WTC11 (cell line): Measurements from ENCODE around the gene ASZ1. TPM values are rescaled to one million over a fixed set of nuclear protein-coding genes. Genes with fewer than 3 reads are reported as not detected.

ENCODE experiments used
- ATAC-seq: fragments of 200-7000 bp; cut with Tn5 transposase; 2 replicates; pipeline ENCODE4 v1.10.0; 2021; ENCODE audit warnings: mild to moderate bottlenecking, moderate library complexity
- CTCF ChIA-PET: fragments of 300-600 bp; sonication (Branson Sonifier 250); formaldehyde crosslinking; loops from one replicate; lab custom pipeline; 2021; ENCODE audit warnings: antibody characterized with exemption; lab: Charles Lee
- POLR2A ChIA-PET: fragments of 350-600 bp; sonication (Branson Sonifier 250); formaldehyde crosslinking; loops from one replicate; lab custom pipeline; 2021; ENCODE audit warnings: antibody characterized with exemption; lab: Charles Lee
- DNase-seq: peaks from one replicate; pipeline ENCODE4 v3.0.0; 2021; ENCODE audit warnings: low spot score
- H3K27ac Mint-ChIP-seq: 2 replicates; pipeline ENCODE4 v1.8.0; 2021; ENCODE audit warnings: mixed read lengths
- H3K27me3 Mint-ChIP-seq: 2 replicates; pipeline ENCODE4 v1.8.0; 2021; ENCODE audit warnings: low read depth, mild to moderate bottlenecking, moderate library complexity, mixed read lengths
- H3K36me3 Mint-ChIP-seq: 2 replicates; pipeline ENCODE4 v1.8.0; 2021; ENCODE audit warnings: mixed read lengths
- H3K4me1 Mint-ChIP-seq: 2 replicates; pipeline ENCODE4 v1.8.0; 2022; ENCODE audit warnings: mixed read lengths
- H3K4me3 Mint-ChIP-seq: 2 replicates; pipeline ENCODE4 v1.8.0; 2021; ENCODE audit warnings: mild to moderate bottlenecking, moderate library complexity, mixed read lengths
- H3K9me3 Mint-ChIP-seq: 2 replicates; pipeline ENCODE4 v1.8.0; 2021; ENCODE audit warnings: mixed read lengths
- FOXJ3 ChIP-seq: sonication (generic); formaldehyde crosslinking; IDR thresholded peaks from 2 replicates; pipeline ENCODE4 v1.9.0; 2021; ENCODE audit warnings: missing genetic modification reagents, mild to moderate bottlenecking, borderline replicate concordance
- JUN ChIP-seq: sonication (generic); formaldehyde crosslinking; IDR thresholded peaks from 2 replicates; pipeline ENCODE4 v1.8.0; 2023; ENCODE audit warnings: mild to moderate bottlenecking, missing genetic modification reagents
- NFATC4 ChIP-seq: fragments of 250-450 bp; sonication (Bioruptor Pico); IDR thresholded peaks from 2 replicates; pipeline ENCODE4 v1.9.0; 2021; ENCODE audit warnings: mild to moderate bottlenecking
- NR2C2 ChIP-seq: sonication (generic); formaldehyde crosslinking; IDR thresholded peaks from 2 replicates; pipeline ENCODE4 v1.8.0; 2022; ENCODE audit warnings: mild to moderate bottlenecking, missing genetic modification reagents
- NR3C1 ChIP-seq: sonication (generic); formaldehyde crosslinking; conservative IDR thresholded peaks from 2 replicates; pipeline ENCODE4 v1.8.1; 2023; ENCODE audit warnings: low read depth, mild to moderate bottlenecking, missing genetic modification reagents
- OVOL2 ChIP-seq: fragments of 250-450 bp; sonication (Bioruptor Pico); IDR thresholded peaks from 2 replicates; pipeline ENCODE4 v1.9.0; 2021; ENCODE audit warnings: mild to moderate bottlenecking, borderline replicate concordance
- PREB ChIP-seq: sonication (generic); formaldehyde crosslinking; IDR thresholded peaks from 2 replicates; pipeline ENCODE4 v1.8.1; 2022; ENCODE audit warnings: mild to moderate bottlenecking, missing genetic modification reagents, moderate library complexity, borderline replicate concordance
- RORB ChIP-seq: fragments of 250-450 bp; sonication (Bioruptor Pico); IDR thresholded peaks from 2 replicates; pipeline ENCODE4 v1.9.0; 2021; ENCODE audit warnings: mild to moderate bottlenecking
- SMAD4 ChIP-seq: sonication (generic); formaldehyde crosslinking; IDR thresholded peaks from 2 replicates; pipeline ENCODE4 v1.8.0; 2022; ENCODE audit warnings: mild to moderate bottlenecking, missing genetic modification reagents
- TP53 ChIP-seq: sonication (generic); formaldehyde crosslinking; IDR thresholded peaks from 2 replicates; pipeline ENCODE4 v1.8.1; 2023; ENCODE audit warnings: mild to moderate bottlenecking, missing genetic modification reagents
- ZNF219 ChIP-seq: sonication (generic); formaldehyde crosslinking; IDR thresholded peaks from 2 replicates; pipeline ENCODE4 v1.8.0; 2023; ENCODE audit warnings: missing genetic modification reagents, mild to moderate bottlenecking, borderline replicate concordance
- total RNA-seq: library from RNA; stranded (reverse); gene quantifications from 3 replicates; pipeline ENCODE4 v1.2.3, GENCODE V29; 2021
- TF ChIP-seq, protein P1 (sequence below): sonication (generic); formaldehyde crosslinking; IDR thresholded peaks from 2 replicates; pipeline ENCODE4 v1.8.1; 2022; ENCODE audit warnings: mild to moderate bottlenecking, moderate library complexity, missing genetic modification reagents
- TF ChIP-seq, protein P2 (sequence below): sonication (generic); formaldehyde crosslinking; conservative IDR thresholded peaks from 2 replicates; pipeline ENCODE4 v1.8.1; 2023; ENCODE audit warnings: mild to moderate bottlenecking, low read depth, missing genetic modification reagents, moderate library complexity
- TF ChIP-seq, protein P3 (sequence below): fragments of 200-600 bp; IDR thresholded peaks from 2 replicates; pipeline ENCODE4 v1.8.0; 2022; ENCODE audit warnings: antibody characterized with exemption
- TF ChIP-seq, protein P4 (sequence below): sonication (generic); formaldehyde crosslinking; IDR thresholded peaks from 2 replicates; pipeline ENCODE4 v1.8.0; 2023; ENCODE audit warnings: missing genetic modification reagents, mild to moderate bottlenecking, borderline replicate concordance
- TF ChIP-seq, protein P5 (sequence below): fragments of 250-450 bp; sonication (Bioruptor Pico); IDR thresholded peaks from 2 replicates; pipeline ENCODE4 v2.1.2; 2022; ENCODE audit warnings: mild to moderate bottlenecking, moderate library complexity
- TF ChIP-seq, protein P6 (sequence below): fragments of 250-450 bp; sonication (Bioruptor Pico); IDR thresholded peaks from 2 replicates; pipeline ENCODE4 v1.9.0; 2021; ENCODE audit warnings: moderate library complexity, mild to moderate bottlenecking, inconsistent platforms, borderline replicate concordance
- TF ChIP-seq, protein P7 (sequence below): sonication (generic); formaldehyde crosslinking; IDR thresholded peaks from 2 replicates; pipeline ENCODE4 v1.8.1; 2023; ENCODE audit warnings: mild to moderate bottlenecking, missing genetic modification reagents, moderate library complexity

The ASZ1 gene
- total RNA-seq, 1 experiment from 2014 or later, result not detected

GRCh38 chr7:117383483-117384189, 43.7 kb downstream of the ASZ1 start:
- Mint-ChIP-seq H3K9me3 (peaks cover 3% of the 10 kb centered on the region), H3K4me1 (no peaks in the 10 kb centered on the region), H3K4me3 (no peak overlapping the region), H3K27me3 (no peaks in the 10 kb centered on the region), H3K36me3 (no peaks in the 10 kb centered on the region), H3K27ac (no peak overlapping the region)
- ChIA-PET CTCF (interaction anchor here (1.2 kb wide), 1 partner anchor 171 kb away, joined by 4 read pairs; no protein-coding TSS in a partner anchor), POLR2A (no interaction called here)
- DNase-seq, result no peak
- no peak for ATAC-seq
- no peak for TF ChIP-seq NFATC4 (CRISPR knock-in tag)
- no peak for TF ChIP-seq ZNF219 (CRISPR knock-in tag)
- TF ChIP-seq, protein P1, sequence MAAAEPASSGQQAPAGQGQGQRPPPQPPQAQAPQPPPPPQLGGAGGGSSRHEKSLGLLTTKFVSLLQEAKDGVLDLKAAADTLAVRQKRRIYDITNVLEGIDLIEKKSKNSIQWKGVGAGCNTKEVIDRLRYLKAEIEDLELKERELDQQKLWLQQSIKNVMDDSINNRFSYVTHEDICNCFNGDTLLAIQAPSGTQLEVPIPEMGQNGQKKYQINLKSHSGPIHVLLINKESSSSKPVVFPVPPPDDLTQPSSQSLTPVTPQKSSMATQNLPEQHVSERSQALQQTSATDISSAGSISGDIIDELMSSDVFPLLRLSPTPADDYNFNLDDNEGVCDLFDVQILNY (CRISPR knock-in tag), result no peak
- TF ChIP-seq SMAD4 (CRISPR knock-in tag), result no peak
- no peak for TF ChIP-seq RORB
- TF ChIP-seq, protein P2, sequence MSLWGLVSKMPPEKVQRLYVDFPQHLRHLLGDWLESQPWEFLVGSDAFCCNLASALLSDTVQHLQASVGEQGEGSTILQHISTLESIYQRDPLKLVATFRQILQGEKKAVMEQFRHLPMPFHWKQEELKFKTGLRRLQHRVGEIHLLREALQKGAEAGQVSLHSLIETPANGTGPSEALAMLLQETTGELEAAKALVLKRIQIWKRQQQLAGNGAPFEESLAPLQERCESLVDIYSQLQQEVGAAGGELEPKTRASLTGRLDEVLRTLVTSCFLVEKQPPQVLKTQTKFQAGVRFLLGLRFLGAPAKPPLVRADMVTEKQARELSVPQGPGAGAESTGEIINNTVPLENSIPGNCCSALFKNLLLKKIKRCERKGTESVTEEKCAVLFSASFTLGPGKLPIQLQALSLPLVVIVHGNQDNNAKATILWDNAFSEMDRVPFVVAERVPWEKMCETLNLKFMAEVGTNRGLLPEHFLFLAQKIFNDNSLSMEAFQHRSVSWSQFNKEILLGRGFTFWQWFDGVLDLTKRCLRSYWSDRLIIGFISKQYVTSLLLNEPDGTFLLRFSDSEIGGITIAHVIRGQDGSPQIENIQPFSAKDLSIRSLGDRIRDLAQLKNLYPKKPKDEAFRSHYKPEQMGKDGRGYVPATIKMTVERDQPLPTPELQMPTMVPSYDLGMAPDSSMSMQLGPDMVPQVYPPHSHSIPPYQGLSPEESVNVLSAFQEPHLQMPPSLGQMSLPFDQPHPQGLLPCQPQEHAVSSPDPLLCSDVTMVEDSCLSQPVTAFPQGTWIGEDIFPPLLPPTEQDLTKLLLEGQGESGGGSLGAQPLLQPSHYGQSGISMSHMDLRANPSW, result no peak

GRCh38 chr7:117383046-117383445, 44.2 kb downstream of the ASZ1 start:
- no peaks in the 10 kb centered on the region for H3K27me3 Mint-ChIP-seq
- POLR2A ChIA-PET, result no interaction called here
- no peak overlapping the region for H3K4me3 Mint-ChIP-seq
- CTCF ChIA-PET, result no interaction called here
- H3K4me1 Mint-ChIP-seq, result no peaks in the 10 kb centered on the region
- ATAC-seq (no peak), DNase-seq (no peak)
- H3K36me3 Mint-ChIP-seq, result no peaks in the 10 kb centered on the region
- no peak overlapping the region for H3K27ac Mint-ChIP-seq
- H3K9me3 Mint-ChIP-seq, result no peaks in the 10 kb centered on the region
- TF ChIP-seq PREB (CRISPR knock-in tag) (no peak), OVOL2 (CRISPR knock-in tag) (no peak), TP53 (CRISPR knock-in tag) (no peak), NR2C2 (no peak), NR3C1 (CRISPR knock-in tag) (no peak), JUN (CRISPR knock-in tag) (no peak), FOXJ3 (CRISPR knock-in tag) (no peak)
- TF ChIP-seq, protein P3, sequence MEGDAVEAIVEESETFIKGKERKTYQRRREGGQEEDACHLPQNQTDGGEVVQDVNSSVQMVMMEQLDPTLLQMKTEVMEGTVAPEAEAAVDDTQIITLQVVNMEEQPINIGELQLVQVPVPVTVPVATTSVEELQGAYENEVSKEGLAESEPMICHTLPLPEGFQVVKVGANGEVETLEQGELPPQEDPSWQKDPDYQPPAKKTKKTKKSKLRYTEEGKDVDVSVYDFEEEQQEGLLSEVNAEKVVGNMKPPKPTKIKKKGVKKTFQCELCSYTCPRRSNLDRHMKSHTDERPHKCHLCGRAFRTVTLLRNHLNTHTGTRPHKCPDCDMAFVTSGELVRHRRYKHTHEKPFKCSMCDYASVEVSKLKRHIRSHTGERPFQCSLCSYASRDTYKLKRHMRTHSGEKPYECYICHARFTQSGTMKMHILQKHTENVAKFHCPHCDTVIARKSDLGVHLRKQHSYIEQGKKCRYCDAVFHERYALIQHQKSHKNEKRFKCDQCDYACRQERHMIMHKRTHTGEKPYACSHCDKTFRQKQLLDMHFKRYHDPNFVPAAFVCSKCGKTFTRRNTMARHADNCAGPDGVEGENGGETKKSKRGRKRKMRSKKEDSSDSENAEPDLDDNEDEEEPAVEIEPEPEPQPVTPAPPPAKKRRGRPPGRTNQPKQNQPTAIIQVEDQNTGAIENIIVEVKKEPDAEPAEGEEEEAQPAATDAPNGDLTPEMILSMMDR, result no peak
- TF ChIP-seq, protein P1 (CRISPR knock-in tag), result no peak
- TF ChIP-seq, protein P4, sequence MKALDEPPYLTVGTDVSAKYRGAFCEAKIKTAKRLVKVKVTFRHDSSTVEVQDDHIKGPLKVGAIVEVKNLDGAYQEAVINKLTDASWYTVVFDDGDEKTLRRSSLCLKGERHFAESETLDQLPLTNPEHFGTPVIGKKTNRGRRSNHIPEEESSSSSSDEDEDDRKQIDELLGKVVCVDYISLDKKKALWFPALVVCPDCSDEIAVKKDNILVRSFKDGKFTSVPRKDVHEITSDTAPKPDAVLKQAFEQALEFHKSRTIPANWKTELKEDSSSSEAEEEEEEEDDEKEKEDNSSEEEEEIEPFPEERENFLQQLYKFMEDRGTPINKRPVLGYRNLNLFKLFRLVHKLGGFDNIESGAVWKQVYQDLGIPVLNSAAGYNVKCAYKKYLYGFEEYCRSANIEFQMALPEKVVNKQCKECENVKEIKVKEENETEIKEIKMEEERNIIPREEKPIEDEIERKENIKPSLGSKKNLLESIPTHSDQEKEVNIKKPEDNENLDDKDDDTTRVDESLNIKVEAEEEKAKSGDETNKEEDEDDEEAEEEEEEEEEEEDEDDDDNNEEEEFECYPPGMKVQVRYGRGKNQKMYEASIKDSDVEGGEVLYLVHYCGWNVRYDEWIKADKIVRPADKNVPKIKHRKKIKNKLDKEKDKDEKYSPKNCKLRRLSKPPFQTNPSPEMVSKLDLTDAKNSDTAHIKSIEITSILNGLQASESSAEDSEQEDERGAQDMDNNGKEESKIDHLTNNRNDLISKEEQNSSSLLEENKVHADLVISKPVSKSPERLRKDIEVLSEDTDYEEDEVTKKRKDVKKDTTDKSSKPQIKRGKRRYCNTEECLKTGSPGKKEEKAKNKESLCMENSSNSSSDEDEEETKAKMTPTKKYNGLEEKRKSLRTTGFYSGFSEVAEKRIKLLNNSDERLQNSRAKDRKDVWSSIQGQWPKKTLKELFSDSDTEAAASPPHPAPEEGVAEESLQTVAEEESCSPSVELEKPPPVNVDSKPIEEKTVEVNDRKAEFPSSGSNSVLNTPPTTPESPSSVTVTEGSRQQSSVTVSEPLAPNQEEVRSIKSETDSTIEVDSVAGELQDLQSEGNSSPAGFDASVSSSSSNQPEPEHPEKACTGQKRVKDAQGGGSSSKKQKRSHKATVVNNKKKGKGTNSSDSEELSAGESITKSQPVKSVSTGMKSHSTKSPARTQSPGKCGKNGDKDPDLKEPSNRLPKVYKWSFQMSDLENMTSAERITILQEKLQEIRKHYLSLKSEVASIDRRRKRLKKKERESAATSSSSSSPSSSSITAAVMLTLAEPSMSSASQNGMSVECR (CRISPR knock-in tag), result no peak
- TF ChIP-seq, protein P5, sequence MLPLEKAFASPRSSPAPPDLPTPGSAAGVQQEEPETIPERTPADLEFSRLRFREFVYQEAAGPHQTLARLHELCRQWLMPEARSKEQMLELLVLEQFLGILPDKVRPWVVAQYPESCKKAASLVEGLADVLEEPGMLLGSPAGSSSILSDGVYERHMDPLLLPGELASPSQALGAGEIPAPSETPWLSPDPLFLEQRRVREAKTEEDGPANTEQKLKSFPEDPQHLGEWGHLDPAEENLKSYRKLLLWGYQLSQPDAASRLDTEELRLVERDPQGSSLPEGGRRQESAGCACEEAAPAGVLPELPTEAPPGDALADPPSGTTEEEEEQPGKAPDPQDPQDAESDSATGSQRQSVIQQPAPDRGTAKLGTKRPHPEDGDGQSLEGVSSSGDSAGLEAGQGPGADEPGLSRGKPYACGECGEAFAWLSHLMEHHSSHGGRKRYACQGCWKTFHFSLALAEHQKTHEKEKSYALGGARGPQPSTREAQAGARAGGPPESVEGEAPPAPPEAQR (CRISPR knock-in tag), result no peak
- TF ChIP-seq, protein P6, sequence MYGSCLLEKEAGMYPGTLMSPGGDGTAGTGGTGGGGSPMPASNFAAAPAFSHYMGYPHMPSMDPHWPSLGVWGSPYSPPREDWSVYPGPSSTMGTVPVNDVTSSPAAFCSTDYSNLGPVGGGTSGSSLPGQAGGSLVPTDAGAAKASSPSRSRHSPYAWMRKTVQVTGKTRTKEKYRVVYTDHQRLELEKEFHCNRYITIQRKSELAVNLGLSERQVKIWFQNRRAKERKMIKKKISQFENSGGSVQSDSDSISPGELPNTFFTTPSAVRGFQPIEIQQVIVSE, result no peak
- TF ChIP-seq, protein P7, sequence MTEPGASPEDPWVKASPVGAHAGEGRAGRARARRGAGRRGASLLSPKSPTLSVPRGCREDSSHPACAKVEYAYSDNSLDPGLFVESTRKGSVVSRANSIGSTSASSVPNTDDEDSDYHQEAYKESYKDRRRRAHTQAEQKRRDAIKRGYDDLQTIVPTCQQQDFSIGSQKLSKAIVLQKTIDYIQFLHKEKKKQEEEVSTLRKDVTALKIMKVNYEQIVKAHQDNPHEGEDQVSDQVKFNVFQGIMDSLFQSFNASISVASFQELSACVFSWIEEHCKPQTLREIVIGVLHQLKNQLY (CRISPR knock-in tag), result no peak
